ENCODE data around the gene OSBP2.

The OSBP2 gene

GRCh38 chr22:30665786-30666185 lies 28.9 kb upstream of the OSBP2 start:
- DNase-seq (ENCODE audit: low read depth, low spot score) = no peak
- in situ Hi-C loops (cut with HindIII; ENCODE audit: low sequenced_read_pairs) = no loop called here
- no peak overlapping the region for H3K4me3 ChIP-seq (ENCODE audit: low read depth, low read length)
- TF ChIP-seq CTCF (IDR thresholded peaks at IDR 0.05; ENCODE audit: low read depth, low read length) = no peak

- peak overlapping the region; percentile 84 for H3K4me3 ChIP-seq (ENCODE audit: low read depth, low read length)
- no peak for TF ChIP-seq CTCF (IDR thresholded peaks at IDR 0.05; ENCODE audit: low read depth, low read length)
- peak; percentile 13 for DNase-seq (ENCODE audit: low read depth, low spot score)
- in situ Hi-C loops (cut with HindIII; ENCODE audit: low sequenced_read_pairs) = no loop called here
These were observed 27.6 kb upstream of the OSBP2 start for GRCh38 chr22:30667107-30667493.

GRCh38 chr22:30667494-30668385 lies 26.9 kb upstream of the OSBP2 start, which contains the start of gene DUSP18:
Gene DUSP18 (minus strand): TSS chr22:30667875. CDS start chr22:30664003, 3,872 bp downstream.
- H3K4me3 ChIP-seq (ENCODE audit: low read depth, low read length) = peak within 1 kb of the TSS; percentile 84
- DNase-seq (ENCODE audit: low read depth, low spot score) = peak; percentile 91
- peak; percentile 38 for TF ChIP-seq CTCF (IDR thresholded peaks at IDR 0.05; ENCODE audit: low read depth, low read length)
- in situ Hi-C loops (cut with HindIII; ENCODE audit: low sequenced_read_pairs) = no loop called here

GRCh38 chr22:30668386-30668710 lies 26.3 kb upstream of the OSBP2 start:
- DNase-seq (ENCODE audit: low read depth, low spot score) = no peak
- no peak for TF ChIP-seq CTCF (IDR thresholded peaks at IDR 0.05; ENCODE audit: low read depth, low read length)
- in situ Hi-C loops (cut with HindIII; ENCODE audit: low sequenced_read_pairs) = no loop called here
- H3K4me3 ChIP-seq (ENCODE audit: low read depth, low read length) = peak overlapping the region; percentile 84

GRCh38 chr22:30671071-30671470 lies 23.6 kb upstream of the OSBP2 start:
- H3K4me3 ChIP-seq (ENCODE audit: low read depth, low read length) = no peak overlapping the region
- no peak for DNase-seq (ENCODE audit: low read depth, low spot score)
- no peak for TF ChIP-seq CTCF (IDR thresholded peaks at IDR 0.05; ENCODE audit: low read depth, low read length)
- in situ Hi-C loops (cut with HindIII; ENCODE audit: low sequenced_read_pairs) = no loop called here

GRCh38 chr22:30673136-30673535 lies 21.5 kb upstream of the OSBP2 start:
- DNase-seq (ENCODE audit: low read depth, low spot score) = no peak
- in situ Hi-C loops (cut with HindIII; ENCODE audit: low sequenced_read_pairs) = no loop called here
- no peak overlapping the region for H3K4me3 ChIP-seq (ENCODE audit: low read depth, low read length)
- no peak for TF ChIP-seq CTCF (IDR thresholded peaks at IDR 0.05; ENCODE audit: low read depth, low read length)
